ENCODE data around the gene ZNF277.
"Not testable (repeated sequence)": the region's sequence is repeated elsewhere in the genome, so short reads cannot be mapped to it uniquely, and the experiment has no call there.

Gene ZNF277

GRCh38 chr7:112357136-112357535, 150.6 kb downstream of the ZNF277 start:
- no peak for DNase-seq (ENCODE audit: low read depth)

- DNase-seq (ENCODE audit: low read depth): no peak
Measured at GRCh38 chr7:112358513-112358912, 152.0 kb downstream of the ZNF277 start.

GRCh38 chr7:112359086-112359485, 152.6 kb downstream of the ZNF277 start:
- DNase-seq (ENCODE audit: low read depth): no peak

DNA sequence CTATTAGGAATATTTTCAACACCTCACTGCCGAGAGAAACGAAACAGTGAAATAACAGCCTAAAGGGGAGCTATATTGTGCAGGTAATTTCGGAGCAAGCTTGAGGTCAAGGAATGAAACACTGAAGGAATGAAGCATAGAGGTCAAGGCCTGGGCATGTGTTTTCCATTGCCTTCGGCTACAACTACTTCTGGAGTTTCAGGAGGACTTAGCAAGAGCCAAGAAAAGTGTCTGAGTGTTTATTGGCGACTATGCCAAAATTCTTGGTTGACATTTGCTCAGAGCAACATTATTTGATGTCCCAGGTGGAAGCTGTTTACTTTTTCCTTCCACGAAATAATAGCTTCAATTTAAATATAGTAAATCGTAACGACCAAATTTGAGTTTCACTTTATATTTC, 154.2 kb downstream of the ZNF277 start:
- no peak for DNase-seq (ENCODE audit: low read depth)

DNA sequence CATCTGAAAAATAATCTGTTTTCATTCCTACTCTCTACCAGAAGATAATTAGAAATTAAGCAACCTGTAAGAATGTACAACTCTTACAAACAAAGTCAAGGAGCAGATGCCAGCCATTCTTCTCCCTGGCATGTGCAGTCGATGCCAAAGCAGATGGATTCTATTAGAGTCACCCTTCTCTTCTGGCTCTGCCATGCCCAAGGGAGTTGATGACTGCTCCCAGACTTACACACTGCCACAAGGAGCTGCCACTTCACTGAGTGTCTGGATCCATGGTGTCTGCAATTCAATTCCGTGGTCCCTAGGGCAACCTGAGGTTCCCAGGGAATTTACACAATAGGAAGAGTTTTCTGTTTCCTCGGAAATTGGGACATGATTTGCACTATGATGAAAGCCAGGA, 154.7 kb downstream of the ZNF277 start:
- DNase-seq (ENCODE audit: low read depth): no peak

- no peak for DNase-seq (ENCODE audit: low read depth)
Measured at GRCh38 chr7:112362053-112362650, 155.7 kb downstream of the ZNF277 start.

DNA sequence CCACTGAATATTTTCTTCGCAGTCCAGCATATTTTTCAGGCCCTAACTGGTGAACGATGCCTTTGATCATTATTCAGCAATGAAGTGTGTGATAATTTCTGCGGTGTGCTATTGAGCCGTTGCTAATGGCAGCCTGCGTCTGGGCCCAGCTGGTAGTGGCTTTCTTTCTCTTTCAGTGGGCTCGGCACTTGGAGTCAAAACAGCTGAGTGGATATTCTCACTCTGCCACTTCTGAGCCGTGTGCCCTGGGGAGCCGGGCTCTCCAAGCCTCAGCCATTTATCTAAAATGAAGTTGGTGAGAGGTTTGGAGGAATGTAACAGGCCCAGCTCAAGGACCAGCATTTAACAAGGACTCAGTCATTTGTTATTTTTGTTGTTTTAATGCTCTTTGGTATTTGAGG, 156.2 kb downstream of the ZNF277 start:
- DNase-seq (ENCODE audit: low read depth): no peak

- no peak for DNase-seq (ENCODE audit: low read depth)
Measured at GRCh38 chr7:112364388-112364787, 157.9 kb downstream of the ZNF277 start.

DNA sequence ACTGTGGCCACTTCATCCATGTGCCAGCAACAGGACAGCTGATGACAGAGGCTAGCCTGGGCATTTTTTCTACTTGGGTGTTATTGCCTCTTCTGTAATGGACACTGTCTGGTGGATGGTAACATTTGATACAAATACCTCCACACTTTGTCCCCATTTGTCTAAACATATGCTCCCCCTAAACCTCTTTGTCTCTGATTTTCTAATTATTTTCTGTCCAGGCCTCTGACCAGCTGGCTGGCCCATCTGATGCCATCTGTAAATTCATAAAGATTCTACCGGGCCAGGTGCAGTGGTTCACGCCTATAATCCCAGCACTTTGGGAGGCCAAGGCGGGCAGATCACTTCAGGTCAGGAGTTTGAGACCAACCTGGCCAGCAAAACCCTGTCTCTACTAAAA, 159.1 kb downstream of the ZNF277 start:
- DNase-seq (ENCODE audit: low read depth): no peak

- DNase-seq (ENCODE audit: low read depth): no peak
Measured at GRCh38 chr7:112366886-112367285, 160.4 kb downstream of the ZNF277 start.

GRCh38 chr7:112370436-112370835, 163.9 kb downstream of the ZNF277 start:
- DNase-seq (ENCODE audit: low read depth): no peak

DNA sequence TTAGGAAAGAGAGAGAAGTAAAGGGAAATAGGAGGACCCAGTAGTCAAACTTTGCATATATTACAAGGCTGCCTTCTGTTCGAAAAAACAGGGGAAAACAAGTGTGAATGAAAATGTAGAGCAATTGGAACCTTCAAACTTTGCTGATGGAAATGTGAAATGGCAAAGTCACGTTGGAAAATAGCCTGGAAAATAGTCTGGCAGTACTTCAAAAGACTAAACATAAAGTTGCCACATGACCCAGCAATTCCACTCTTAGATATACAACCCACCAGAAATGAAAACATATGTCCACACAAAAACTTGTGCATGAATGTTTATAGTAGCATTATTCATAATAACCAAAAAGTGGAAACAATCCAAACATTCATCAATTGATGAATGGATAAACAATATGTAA, 165.2 kb downstream of the ZNF277 start:
- DNase-seq (ENCODE audit: low read depth): no peak

GRCh38 chr7:112372101-112372500, 165.6 kb downstream of the ZNF277 start:
- DNase-seq (ENCODE audit: low read depth): no peak

DNA sequence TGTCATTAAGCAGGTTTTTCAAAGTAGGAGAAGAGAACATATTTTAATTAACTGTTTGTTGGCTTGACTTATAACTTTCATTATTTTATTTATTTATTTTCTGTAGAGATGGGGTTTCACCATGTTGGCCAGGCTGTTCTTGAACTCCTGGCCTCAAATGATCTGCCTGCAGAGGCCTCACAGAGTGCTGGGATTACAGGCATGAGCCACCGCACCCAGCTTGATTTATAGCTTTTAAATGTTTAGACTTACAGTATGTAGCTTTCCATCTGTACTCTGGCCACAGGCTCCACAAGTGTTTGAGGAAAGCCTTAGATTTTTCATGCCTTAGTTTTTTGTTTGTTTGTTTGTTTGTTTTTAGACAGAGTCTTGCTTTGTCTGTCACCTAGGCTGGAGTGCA, 171.1 kb downstream of the ZNF277 start:
- no peak for DNase-seq (ENCODE audit: low read depth)

GRCh38 chr7:112381311-112382091, 175.0 kb downstream of the ZNF277 start:
- DNase-seq (ENCODE audit: low read depth): no peak

DNA sequence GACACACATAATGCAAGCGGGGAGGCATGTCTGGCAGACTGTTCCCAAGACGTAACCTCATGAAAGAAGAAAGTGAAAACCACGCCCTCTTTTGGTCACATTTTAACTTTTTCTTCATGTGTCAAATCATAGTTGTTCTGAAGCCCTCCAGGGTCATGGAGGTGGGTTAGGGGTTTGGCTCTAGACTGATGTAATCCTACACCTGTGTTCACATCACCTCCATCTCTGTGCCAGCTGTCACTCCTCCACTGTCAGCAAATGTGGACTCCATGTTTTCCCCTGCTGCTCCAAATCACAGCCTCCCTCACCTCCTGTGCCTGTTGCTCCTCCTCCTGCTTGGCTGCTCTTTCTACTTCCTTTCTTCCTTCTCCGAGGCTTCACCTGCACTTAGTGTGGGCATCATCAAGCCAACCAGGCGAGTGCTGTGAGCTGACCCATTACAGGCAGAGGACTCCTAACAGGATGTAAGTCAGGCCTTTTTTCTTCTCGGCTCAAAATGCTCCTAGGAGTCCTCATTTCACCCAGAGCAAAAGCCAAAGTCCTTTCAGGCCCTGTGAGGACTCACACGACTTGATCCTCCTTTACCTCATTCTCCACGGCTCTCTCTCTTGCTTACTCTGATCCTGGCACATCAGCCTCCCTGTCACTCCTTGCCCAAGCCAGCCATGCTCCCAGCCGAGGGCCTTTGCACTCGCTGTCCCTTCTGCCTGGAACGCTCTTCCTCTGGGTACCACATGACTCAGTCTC, 177.3 kb downstream of the ZNF277 start:
- no peak for DNase-seq (ENCODE audit: low read depth)

GRCh38 chr7:112385516-112385915, 179.0 kb downstream of the ZNF277 start:
- DNase-seq (ENCODE audit: low read depth): no peak

DNA sequence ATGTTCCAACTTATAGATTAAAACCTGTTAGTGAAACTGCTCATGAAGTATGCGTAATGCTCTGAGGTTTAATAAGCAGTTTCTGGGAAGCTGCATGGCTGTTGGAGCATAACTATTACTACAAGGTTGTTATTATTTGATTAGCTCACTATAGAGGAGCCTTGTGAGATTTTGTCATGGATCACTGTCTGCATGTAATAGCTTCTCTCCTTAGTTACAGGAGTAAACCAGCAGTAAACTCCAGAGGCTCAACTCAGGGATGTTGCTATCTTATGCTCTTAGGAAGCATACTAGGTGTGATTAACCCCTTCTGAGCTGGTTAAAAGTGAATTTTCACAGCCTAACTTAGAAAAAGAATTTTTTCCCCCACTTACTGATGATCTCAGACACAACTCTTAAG, 180.1 kb downstream of the ZNF277 start:
- DNase-seq (ENCODE audit: low read depth): no peak

DNA sequence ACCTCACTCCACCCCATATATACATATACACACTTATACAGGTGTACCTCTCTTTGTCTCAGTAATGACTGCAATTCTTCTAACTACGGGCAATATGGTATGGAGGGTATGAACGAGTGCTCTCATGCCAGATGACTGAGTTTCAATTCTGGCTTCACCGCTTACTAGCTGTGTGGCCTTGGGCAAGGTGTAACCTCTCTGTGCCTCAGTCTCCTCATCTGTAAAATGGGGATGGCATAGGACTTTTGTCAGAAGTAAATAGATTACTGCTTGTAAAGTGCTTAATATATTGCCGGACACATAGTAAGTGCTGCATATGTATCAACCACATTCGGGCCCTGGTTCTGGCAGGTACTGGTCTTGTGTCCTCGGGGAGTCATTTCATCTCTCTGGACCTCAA, 183.7 kb downstream of the ZNF277 start:
- no peak for DNase-seq (ENCODE audit: low read depth)

DNA sequence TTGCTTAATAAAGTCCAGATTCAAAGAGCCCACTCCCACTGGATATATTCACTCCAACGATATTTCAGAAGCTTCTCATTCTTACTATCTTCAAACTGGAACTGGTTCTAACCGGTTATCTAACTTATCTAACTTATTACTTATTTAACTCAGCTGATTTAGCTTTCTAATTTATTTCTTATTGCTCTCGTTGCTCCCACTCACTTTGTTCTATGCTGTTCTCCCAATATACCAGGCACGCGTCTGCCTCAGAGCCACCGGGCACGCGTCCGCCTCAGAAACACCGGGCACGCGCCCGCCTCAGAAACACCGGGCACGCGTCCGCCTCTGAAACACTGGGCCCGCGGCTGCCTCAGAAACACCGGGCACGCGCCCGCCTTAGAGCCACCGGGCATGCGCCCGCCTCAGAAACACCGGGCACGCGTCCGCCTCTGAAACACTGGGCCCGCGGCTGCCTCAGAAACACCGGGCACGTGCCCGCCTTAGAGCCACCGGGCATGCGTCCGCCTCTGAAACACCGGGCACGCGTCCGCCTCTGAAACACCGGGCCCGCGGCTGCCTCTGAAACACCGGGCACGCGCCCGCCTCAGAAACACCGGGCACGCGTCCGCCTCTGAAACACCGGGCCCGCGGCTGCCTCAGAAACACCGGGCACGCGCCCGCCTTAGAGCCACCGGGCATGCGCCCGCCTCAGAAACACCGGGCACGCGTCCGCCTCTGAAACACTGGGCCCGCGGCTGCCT, 184.8 kb downstream of the ZNF277 start:
- DNase-seq (ENCODE audit: low read depth): not testable (repeated sequence)

DNA sequence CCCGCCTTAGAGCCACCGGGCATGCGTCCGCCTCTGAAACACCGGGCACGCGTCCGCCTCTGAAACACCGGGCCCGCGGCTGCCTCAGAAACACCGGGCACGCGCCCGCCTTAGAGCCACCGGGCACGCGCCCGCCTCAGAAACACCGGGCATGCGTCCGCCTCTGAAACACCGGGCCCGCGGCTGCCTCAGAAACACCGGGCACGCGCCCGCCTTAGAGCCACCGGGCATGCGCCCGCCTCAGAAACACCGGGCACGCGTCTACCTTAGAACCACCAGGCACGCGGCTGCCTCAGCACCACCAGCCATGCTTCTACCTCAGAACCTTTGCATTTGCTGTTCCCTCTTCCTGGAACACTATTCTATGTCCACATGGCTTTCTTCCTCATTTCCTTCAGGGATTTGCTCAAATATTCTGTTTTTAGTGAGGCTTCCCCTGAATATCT, 185.4 kb downstream of the ZNF277 start:
- DNase-seq (ENCODE audit: low read depth): not testable (repeated sequence)
